Measurements from ENCODE around the gene INSIG1.

INSIG1 gene

DNA sequence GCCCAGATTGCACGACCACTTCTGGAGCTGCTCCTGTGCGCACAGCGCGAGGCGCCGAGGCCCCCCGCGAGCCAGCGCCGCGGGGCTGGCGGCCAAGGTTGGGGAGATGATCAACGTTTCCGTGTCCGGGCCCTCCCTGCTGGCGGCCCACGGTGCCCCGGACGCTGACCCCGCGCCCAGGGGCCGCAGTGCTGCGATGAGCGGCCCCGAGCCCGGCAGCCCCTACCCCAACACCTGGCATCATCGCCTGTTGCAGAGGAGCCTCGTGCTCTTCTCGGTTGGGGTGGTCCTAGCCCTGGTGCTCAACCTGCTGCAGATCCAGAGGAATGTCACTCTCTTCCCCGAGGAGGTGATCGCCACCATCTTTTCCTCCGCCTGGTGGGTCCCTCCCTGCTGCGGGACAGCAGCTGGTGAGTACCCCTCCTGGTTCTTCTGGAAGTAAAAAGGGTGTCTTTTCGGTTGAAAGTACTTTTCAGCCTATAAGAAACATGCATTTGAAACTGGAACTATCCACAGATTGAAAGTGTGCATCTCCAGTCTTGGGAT lies 683 bp downstream of the INSIG1 start:
- Histone ChIP-seq H3K9ac (ENCODE audit: low read length) (peak overlapping the region; percentile 64), H3K4me1 (ENCODE audit: control insufficient read depth, low read depth, low read length) (peaks cover 26% of the 10 kb centered on the region), H3K9me3 (ENCODE audit: control insufficient read depth, low read depth, low read length) (no peaks in the 10 kb centered on the region), H3K4me3 (ENCODE audit: low read length) (peak overlapping the region; percentile 86), H3K27ac (ENCODE audit: low read length) (no peak overlapping the region), H3K36me3 (ENCODE audit: control insufficient read depth, low read depth, low read length) (peaks cover 35% of the 10 kb centered on the region), H3K27me3 (ENCODE audit: control insufficient read depth, insufficient read depth, low read length) (no peaks in the 10 kb centered on the region)

DNA sequence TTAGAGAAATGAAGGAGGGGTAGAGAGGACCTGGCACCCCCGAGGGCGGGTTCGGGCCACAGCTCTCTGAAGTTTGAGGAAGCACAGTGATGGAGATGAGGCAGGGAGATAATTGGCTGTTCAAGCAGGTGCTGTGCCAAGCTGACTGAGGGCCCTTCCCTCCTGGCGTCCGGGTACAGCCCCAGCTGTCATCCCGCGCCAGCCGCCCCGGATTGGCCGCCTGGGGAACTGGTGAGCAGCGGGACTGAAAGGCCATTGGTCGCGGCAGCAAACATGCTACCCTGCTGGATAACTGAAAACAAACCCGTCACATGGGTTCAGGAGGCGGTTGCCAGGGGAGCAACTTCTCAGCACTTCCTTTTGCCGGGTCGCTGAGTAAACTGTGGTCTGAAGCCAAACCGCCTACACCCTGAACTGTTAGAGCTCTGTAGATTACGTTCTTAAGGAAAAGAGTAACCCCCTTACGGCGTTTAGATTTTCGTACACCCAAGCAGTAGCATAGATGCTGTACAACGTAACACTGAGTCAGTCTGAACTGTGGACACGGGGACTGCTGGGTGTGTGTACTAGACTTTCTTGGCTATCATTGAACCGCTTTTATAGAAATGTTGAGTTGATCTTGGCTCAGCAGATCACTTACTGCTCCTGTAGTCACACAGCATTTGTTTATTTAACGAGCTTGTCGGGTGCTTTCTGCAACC lies 1.3 kb downstream of the INSIG1 start:
- Histone ChIP-seq H3K9ac (ENCODE audit: low read length) (peak overlapping the region; percentile 64), H3K4me3 (ENCODE audit: low read length) (peak overlapping the region; percentile 86), H3K4me1 (ENCODE audit: control insufficient read depth, low read depth, low read length) (peaks cover 26% of the 10 kb centered on the region), H3K9me3 (ENCODE audit: control insufficient read depth, low read depth, low read length) (no peaks in the 10 kb centered on the region), H3K27ac (ENCODE audit: low read length) (no peak overlapping the region), H3K27me3 (ENCODE audit: control insufficient read depth, insufficient read depth, low read length) (no peaks in the 10 kb centered on the region), H3K36me3 (ENCODE audit: control insufficient read depth, low read depth, low read length) (peaks cover 41% of the 10 kb centered on the region)

DNA sequence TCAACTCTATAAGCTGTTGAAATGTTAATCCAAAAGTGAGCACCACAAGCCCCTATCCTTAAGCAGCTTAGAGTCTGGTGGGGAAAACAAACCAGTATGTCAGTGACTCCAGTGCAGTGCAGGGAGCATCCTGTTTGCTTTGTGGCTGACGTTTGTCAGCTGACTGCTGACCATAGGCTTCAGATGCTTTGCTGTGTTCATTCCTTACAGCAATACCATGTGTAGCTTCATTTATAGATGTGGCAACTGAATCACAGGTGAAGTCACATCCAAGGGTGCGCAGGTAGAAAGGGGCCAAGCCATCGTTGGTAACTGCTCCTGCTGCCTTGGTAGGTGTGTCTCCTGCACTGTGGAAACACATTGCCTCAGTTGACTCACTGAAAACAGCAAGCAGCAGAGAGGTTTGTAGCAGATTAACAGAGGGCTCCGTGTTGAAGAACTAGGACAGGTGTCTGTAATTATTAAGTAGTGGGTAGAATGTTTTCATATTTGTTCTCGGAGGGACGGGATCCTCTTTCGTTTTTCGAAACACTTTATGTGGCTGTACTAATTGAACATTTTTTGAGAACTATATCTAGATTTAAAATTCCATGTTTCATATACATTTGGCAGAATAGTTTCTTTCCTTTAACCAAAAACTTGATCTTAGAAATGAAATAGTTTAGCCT lies 2.0 kb downstream of the INSIG1 start:
- peak overlapping the region; percentile 44 for H3K9ac ChIP-seq (ENCODE audit: low read length)
- H3K27me3 ChIP-seq (ENCODE audit: control insufficient read depth, insufficient read depth, low read length): no peaks in the 10 kb centered on the region
- H3K27ac ChIP-seq (ENCODE audit: low read length): no peak overlapping the region
- no peaks in the 10 kb centered on the region for H3K9me3 ChIP-seq (ENCODE audit: control insufficient read depth, low read depth, low read length)
- peak overlapping the region; percentile 86 for H3K4me3 ChIP-seq (ENCODE audit: low read length)
- peaks cover 26% of the 10 kb centered on the region for H3K4me1 ChIP-seq (ENCODE audit: control insufficient read depth, low read depth, low read length)
- peaks cover 48% of the 10 kb centered on the region for H3K36me3 ChIP-seq (ENCODE audit: control insufficient read depth, low read depth, low read length)

DNA sequence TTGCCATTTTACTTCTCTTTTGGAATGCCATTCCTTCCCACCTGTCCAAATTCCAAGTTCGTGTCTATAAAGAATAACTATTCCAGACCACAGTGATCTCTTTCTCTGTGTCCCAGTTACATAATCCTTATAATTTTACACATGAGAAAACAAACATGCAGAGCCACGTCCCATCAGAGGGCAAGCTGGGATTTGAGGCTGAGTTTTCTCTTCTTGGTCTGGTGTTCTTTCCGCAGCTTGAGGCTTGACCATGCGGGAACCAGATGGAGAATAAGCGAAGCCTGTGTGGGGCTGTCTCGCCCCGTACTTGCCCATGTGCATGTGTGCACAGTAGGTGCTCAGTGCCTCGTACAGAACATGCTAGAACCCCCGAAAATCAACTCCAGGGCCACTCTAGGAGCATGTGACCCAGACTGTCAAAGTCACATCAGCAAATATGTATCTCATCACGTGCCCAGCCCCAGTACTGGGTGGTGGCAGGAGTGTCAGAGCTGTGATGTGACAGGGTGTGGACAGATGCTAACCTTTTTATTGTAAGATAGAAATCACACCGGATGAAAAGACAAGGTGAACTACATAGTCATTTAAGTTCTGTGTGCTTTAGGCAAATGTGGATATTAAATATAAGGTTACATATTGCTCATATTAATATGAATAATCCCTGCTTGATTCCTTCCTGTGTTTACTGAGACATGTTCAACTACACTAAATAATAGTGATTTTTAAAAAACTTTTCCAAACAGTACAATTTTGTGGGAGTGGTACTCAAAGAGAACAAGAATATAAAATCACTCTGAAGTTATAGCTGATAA lies 3.2 kb downstream of the INSIG1 start:
- Histone ChIP-seq H3K27me3 (ENCODE audit: control insufficient read depth, insufficient read depth, low read length) (no peaks in the 10 kb centered on the region), H3K9ac (ENCODE audit: low read length) (no peak overlapping the region), H3K9me3 (ENCODE audit: control insufficient read depth, low read depth, low read length) (no peaks in the 10 kb centered on the region), H3K36me3 (ENCODE audit: control insufficient read depth, low read depth, low read length) (peaks cover 57% of the 10 kb centered on the region), H3K4me1 (ENCODE audit: control insufficient read depth, low read depth, low read length) (peaks cover 25% of the 10 kb centered on the region), H3K4me3 (ENCODE audit: low read length) (peak overlapping the region; percentile 86), H3K27ac (ENCODE audit: low read length) (no peak overlapping the region)

- Histone ChIP-seq H3K4me1 (ENCODE audit: control insufficient read depth, low read depth, low read length) (peaks cover 14% of the 10 kb centered on the region), H3K4me3 (ENCODE audit: low read length) (no peak overlapping the region), H3K9me3 (ENCODE audit: control insufficient read depth, low read depth, low read length) (no peaks in the 10 kb centered on the region), H3K36me3 (ENCODE audit: control insufficient read depth, low read depth, low read length) (peaks cover 75% of the 10 kb centered on the region), H3K9ac (ENCODE audit: low read length) (no peak overlapping the region), H3K27me3 (ENCODE audit: control insufficient read depth, insufficient read depth, low read length) (no peaks in the 10 kb centered on the region), H3K27ac (ENCODE audit: low read length) (no peak overlapping the region)
Measured at GRCh38 chr7:155303039-155303593, 5.4 kb downstream of the INSIG1 start.

DNA sequence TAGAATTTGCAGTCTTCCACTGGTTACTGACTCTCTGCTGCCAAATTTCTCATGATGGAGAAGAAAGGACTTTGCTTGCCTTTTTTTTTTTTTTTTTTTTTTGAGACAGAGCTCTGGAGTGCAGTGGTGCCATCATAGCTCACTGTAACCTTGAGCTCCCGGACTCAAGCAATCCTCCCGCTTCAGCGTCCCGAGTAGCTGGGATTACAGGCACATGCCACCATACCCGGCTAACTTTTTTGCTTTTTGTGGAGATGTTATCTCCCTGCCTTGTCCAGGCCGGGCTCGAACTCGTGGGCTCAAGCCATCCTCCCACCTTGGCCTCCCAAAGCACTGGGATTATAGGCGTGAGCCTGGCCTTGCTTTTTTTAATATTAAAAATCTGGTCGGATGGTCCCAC lies 6.2 kb downstream of the INSIG1 start:
- Histone ChIP-seq H3K9me3 (ENCODE audit: control insufficient read depth, low read depth, low read length) (no peaks in the 10 kb centered on the region), H3K9ac (ENCODE audit: low read length) (no peak overlapping the region), H3K27ac (ENCODE audit: low read length) (no peak overlapping the region), H3K27me3 (ENCODE audit: control insufficient read depth, insufficient read depth, low read length) (no peaks in the 10 kb centered on the region), H3K4me1 (ENCODE audit: control insufficient read depth, low read depth, low read length) (peaks cover 14% of the 10 kb centered on the region), H3K36me3 (ENCODE audit: control insufficient read depth, low read depth, low read length) (peaks cover 83% of the 10 kb centered on the region), H3K4me3 (ENCODE audit: low read length) (no peak overlapping the region)

DNA sequence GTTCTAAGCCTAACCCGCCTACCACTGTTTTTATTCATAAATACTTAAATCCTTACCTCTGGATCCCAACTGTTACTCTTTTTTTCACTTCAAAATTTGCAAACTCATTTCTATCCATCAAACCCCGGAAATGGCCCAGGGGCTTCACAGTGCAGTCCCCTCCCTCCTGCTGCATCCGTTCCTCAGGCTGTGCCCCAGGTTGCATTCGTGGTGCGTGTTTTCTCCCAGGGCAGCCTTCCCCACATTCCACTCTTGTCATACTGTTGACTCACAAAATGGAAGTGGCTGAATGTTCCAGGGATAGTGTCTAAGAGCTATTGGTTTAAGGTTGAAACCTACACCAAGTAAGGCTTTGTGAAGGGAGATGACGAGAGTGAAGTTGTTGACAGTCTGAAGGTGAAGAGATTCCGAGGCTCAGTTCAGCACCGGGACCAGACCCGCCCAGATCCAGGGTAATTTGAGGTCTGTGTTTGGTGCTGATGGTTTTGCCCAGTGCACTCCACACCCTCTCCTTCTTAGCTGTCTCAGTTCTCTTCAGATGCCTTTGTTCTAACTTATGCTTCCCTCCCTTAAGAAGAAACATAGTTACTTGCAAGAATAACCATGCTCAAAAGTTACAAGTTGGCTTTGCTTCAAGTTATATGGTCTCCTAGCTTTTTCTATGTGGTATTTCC lies 7.7 kb downstream of the INSIG1 start:
- Histone ChIP-seq H3K9ac (ENCODE audit: low read length) (no peak overlapping the region), H3K27me3 (ENCODE audit: control insufficient read depth, insufficient read depth, low read length) (no peaks in the 10 kb centered on the region), H3K9me3 (ENCODE audit: control insufficient read depth, low read depth, low read length) (no peaks in the 10 kb centered on the region), H3K36me3 (ENCODE audit: control insufficient read depth, low read depth, low read length) (peaks cover 88% of the 10 kb centered on the region), H3K27ac (ENCODE audit: low read length) (no peak overlapping the region), H3K4me1 (ENCODE audit: control insufficient read depth, low read depth, low read length) (peaks cover 9% of the 10 kb centered on the region), H3K4me3 (ENCODE audit: low read length) (no peak overlapping the region)

DNA sequence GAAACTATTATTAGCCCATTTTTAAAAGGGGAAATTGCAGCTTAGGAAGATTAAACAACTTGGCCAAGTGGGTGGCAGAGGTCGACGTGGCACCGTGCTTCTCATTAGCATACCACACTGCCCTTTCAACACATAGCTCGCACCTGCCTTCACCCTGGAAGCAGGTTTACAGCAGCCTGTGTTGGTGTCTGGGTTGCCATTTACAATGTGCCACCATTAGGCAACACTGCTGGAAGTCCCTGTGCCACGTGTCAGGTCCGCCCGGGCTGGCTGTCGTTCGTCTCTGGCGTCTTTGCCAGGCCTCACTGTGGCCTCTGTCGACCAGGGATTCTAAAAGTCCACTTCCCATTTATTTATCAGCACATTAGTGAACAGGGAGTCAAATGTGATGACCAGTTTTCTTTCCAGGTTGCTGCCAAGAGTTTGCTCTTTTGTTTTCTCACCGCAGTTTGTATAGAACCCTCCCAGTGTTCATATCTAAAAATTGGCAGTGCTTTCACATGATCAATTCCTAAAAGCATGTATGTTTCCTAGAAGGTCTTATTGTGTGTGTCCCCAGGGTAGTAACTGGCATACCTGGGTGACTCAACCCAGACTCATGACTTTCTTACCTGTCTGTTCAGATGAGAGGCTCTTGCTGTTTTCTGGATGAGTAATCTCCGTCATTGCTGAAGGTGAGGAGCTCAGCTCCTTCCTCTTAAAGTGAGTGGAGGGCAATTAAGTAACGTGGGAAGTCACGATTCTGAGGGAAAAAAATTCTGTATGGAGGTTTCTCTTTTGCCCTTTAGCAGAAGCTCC lies 9.2 kb downstream of the INSIG1 start:
- no peak overlapping the region for H3K27ac ChIP-seq (ENCODE audit: low read length)
- no peak overlapping the region for H3K4me3 ChIP-seq (ENCODE audit: low read length)
- no peak overlapping the region for H3K9ac ChIP-seq (ENCODE audit: low read length)

DNA sequence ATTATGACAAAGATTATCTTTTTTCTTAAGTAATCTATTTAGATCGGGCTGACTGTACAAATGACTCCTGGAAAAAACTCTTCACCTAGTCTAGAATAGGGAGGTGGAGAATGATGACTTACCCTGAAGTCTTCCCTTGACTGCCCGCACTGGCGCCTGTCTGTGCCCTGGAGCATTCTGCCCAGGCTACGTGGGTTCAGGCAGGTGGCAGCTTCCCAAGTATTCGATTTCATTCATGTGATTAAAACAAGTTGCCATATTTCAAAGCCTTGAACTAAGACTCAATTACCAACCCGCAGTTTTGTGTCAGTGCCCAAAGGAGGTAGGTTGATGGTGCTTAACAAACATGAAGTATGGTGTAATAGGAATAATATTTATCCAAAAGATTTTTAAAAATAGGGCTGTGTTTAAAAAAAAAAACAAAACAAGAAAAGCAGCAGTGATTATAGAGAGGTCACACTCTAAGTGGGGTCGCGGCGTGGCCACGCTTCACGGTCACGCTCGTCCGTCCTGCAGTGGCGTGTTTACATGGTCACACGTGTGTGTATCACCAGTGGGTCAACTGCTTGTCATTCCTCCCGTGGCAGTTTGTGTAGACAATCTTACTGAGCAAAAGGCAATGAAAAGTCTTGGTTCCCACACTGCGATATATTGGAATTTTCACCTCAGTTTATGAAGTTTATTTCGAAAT lies 10.8 kb downstream of the INSIG1 start:
- Histone ChIP-seq H3K4me3 (ENCODE audit: low read length) (no peak overlapping the region), H3K9ac (ENCODE audit: low read length) (no peak overlapping the region), H3K4me1 (ENCODE audit: control insufficient read depth, low read depth, low read length) (no peaks in the 10 kb centered on the region), H3K27ac (ENCODE audit: low read length) (no peak overlapping the region), H3K9me3 (ENCODE audit: control insufficient read depth, low read depth, low read length) (no peaks in the 10 kb centered on the region), H3K36me3 (ENCODE audit: control insufficient read depth, low read depth, low read length) (peaks cover 65% of the 10 kb centered on the region), H3K27me3 (ENCODE audit: control insufficient read depth, insufficient read depth, low read length) (no peaks in the 10 kb centered on the region)

More for the DNA sequence above, 9.2 kb downstream of the INSIG1 start:
- Histone ChIP-seq H3K36me3 (ENCODE audit: control insufficient read depth, low read depth, low read length) (peaks cover 79% of the 10 kb centered on the region), H3K4me1 (ENCODE audit: control insufficient read depth, low read depth, low read length) (no peaks in the 10 kb centered on the region), H3K27me3 (ENCODE audit: control insufficient read depth, insufficient read depth, low read length) (no peaks in the 10 kb centered on the region), H3K9me3 (ENCODE audit: control insufficient read depth, low read depth, low read length) (no peaks in the 10 kb centered on the region)

GRCh38 chr7:155309021-155309338 lies 11.3 kb downstream of the INSIG1 start:
- peaks cover 60% of the 10 kb centered on the region for H3K36me3 ChIP-seq (ENCODE audit: control insufficient read depth, low read depth, low read length)
- no peaks in the 10 kb centered on the region for H3K27me3 ChIP-seq (ENCODE audit: control insufficient read depth, insufficient read depth, low read length)
- no peak overlapping the region for H3K9ac ChIP-seq (ENCODE audit: low read length)
- no peak overlapping the region for H3K4me3 ChIP-seq (ENCODE audit: low read length)
- no peak overlapping the region for H3K27ac ChIP-seq (ENCODE audit: low read length)
- no peaks in the 10 kb centered on the region for H3K4me1 ChIP-seq (ENCODE audit: control insufficient read depth, low read depth, low read length)
- no peaks in the 10 kb centered on the region for H3K9me3 ChIP-seq (ENCODE audit: control insufficient read depth, low read depth, low read length)

All from iPS-18a (cell line).